Suprapubic skin (tissue), 3 donors: ENCODE measurements around the gene KRT23.

ENCODE experiments used
- CTCF ChIP-seq, 2 donors: fragments of 200-600 bp in 1 of 2; fragments of 450-650 bp in 1 of 2; sonication (generic) in 1 of 2; IDR thresholded peaks; one replicate each; pipeline ENCODE4 v1.5.1; 2016 to 2019; ENCODE audit warnings: antibody characterized with exemption in 2 of 2, mild to moderate bottlenecking in 1 of 2, moderate library complexity in 1 of 2
- EP300 ChIP-seq: sonication (generic); formaldehyde crosslinking; IDR thresholded peaks from one replicate; pipeline ENCODE4 v1.6.1; 2017; ENCODE audit warnings: antibody characterized with exemption

DNA sequence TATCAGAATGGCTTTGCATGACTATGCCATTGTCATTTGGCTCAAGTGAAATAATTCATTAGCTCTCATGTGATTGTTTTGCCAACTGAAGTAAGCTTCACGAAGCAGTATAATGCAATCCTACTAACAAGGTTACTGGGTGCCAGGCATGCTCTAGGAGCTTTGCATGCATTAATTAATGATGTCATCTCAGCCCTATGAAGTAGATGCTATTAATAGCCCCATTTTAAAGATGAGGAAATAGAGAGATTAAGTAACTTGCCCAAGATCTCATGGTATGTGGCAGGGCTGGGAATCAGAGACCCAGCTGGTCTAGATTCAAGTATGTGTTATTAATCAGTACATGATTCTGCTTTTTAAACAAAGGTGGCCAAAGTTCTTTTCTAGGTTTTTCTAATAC is 15.2 kb upstream of the KRT23 start:
- TF ChIP-seq EP300 = no peak
- TF ChIP-seq CTCF (IDR thresholded peaks at IDR 0.05) = no peak
